CD4-positive, alpha-beta memory T cell (primary cell): ENCODE data around the gene SLC36A4. TPM values are rescaled to one million over a fixed set of nuclear protein-coding genes. Genes with fewer than 3 reads are reported as not detected.

Source experiments
- CTCF ChIA-PET: fragments of 350-600 bp; sonication (Branson Sonifier 250); formaldehyde crosslinking; loops from one replicate; lab custom pipeline; 2021; ENCODE audit warnings: inconsistent platforms; ENCODE audit not compliant: partially characterized antibody; lab: Charles Lee
- POLR2A ChIA-PET: fragments of 350-600 bp; sonication (Branson Sonifier 250); formaldehyde crosslinking; loops from one replicate; lab custom pipeline; 2021; ENCODE audit not compliant: partially characterized antibody; lab: Charles Lee
- DNase-seq, 5 donors: peaks; one replicate each; pipeline versions ENCODE4 v3.0.0 to v3.0.0-alpha.2; 2020 to 2022; ENCODE audit warnings: mixed read lengths in 1 of 5
- H3K27ac ChIP-seq: one replicate; pipeline ENCODE4 v1.7.0; 2013; ENCODE audit warnings: low read depth, low read length
- H3K27me3 ChIP-seq: 2 replicates; pipeline ENCODE4 v1.7.0; 2013; ENCODE audit warnings: mild to moderate bottlenecking, low read length, moderate library complexity; ENCODE audit not compliant: insufficient read depth
- H3K36me3 ChIP-seq: 2 replicates; pipeline ENCODE4 v1.7.0; 2013; ENCODE audit warnings: mild to moderate bottlenecking, low read length, moderate library complexity; ENCODE audit not compliant: insufficient read depth
- H3K4me1 ChIP-seq: 2 replicates; pipeline ENCODE4 v1.7.0; 2013; ENCODE audit warnings: mild to moderate bottlenecking, low read length, moderate library complexity; ENCODE audit not compliant: insufficient read depth
- H3K4me3 ChIP-seq, 2 donors: one replicate each; pipeline ENCODE4 v1.7.0; 2013; ENCODE audit warnings: low read length in 2 of 2, mild to moderate bottlenecking in 1 of 2
- H3K9me3 ChIP-seq, 2 donors: one replicate each; pipeline ENCODE4 v1.7.0; 2013; ENCODE audit warnings: low read length in 2 of 2, control low read depth in 1 of 2; ENCODE audit not compliant: control insufficient read depth in 1 of 2
- H3K27ac Mint-ChIP-seq, 7 donors: one replicate each; pipeline ENCODE4 v1.8.0; 2020 to 2021; ENCODE audit warnings: mixed read lengths in 7 of 7, mild to moderate bottlenecking in 6 of 7, inconsistent platforms in 3 of 7, moderate library complexity in 3 of 7
- H3K27me3 Mint-ChIP-seq, 2 donors: one replicate each; pipeline ENCODE4 v1.8.0; 2020 to 2021; ENCODE audit warnings: mixed read lengths in 2 of 2
- H3K36me3 Mint-ChIP-seq, 2 donors: one replicate each; pipeline ENCODE4 v1.8.0; 2020 to 2021; ENCODE audit warnings: mixed read lengths in 2 of 2, inconsistent platforms in 1 of 2, mild to moderate bottlenecking in 1 of 2
- H3K4me1 Mint-ChIP-seq, 4 donors: one replicate each; pipeline ENCODE4 v1.8.0; 2020 to 2021; ENCODE audit warnings: mixed read lengths in 4 of 4, mild to moderate bottlenecking in 1 of 4
- H3K4me3 Mint-ChIP-seq, 8 donors: one replicate each; pipeline ENCODE4 v1.8.0; 2020 to 2021; ENCODE audit warnings: mixed read lengths in 8 of 8, mild to moderate bottlenecking in 7 of 8, moderate library complexity in 6 of 8, inconsistent platforms in 3 of 8
- H3K9me3 Mint-ChIP-seq, 8 donors: one replicate each; pipeline ENCODE4 v1.8.0; 2020 to 2021; ENCODE audit warnings: mixed read lengths in 8 of 8, mild to moderate bottlenecking in 5 of 8, inconsistent platforms in 3 of 8, moderate library complexity in 1 of 8
- intact Hi-C: fragments of 100-400 bp; cut with micrococcal nuclease; formaldehyde crosslinking; loops from one replicate; pipeline ENCODE4 v1.15.1; 2023
- polyA plus RNA-seq, 2 donors: library from polyadenylated mRNA; unstranded; fragments of 300-500 nt; fragmentation: Illumina TruSeq; gene quantifications; one replicate each; pipeline ENCODE4 v1.2.3, GENCODE V29; 2021
- total RNA-seq, 2 experiments: library from RNA; stranded (reverse); gene quantifications; one replicate each; pipeline ENCODE4 v1.2.3, GENCODE V29; 2021

Gene SLC36A4
- total and polyA plus RNA-seq, 4 experiments from 2014 or later, result 15.4 to 33.5 (median 22.4) TPM

DNA sequence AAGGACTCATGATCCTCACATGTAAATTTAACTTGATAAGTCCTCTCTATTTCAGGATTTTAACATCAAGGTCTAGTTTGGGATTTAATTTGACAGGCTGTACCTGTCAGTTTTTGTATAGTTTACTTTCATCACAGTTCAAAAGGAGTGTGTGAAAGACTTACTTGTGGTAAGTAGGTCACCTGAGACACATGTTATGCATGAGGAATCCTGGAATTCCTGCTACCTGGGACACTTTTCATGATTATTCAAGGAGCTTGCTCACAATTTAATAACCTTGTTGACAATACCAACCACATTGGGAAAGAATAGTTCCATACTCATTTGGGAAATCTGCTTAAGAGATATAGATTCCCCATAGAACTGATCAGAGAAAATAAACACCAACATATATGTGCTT lies 15.8 kb upstream of the SLC36A4 start:
- Histone ChIP-seq H3K4me3 (no peak overlapping the region), H3K4me1 (no peaks in the 10 kb centered on the region), H3K36me3 (no peaks in the 10 kb centered on the region), H3K27ac (no peak overlapping the region), H3K9me3 (no peaks in the 10 kb centered on the region), H3K27me3 (peaks cover 3% of the 10 kb centered on the region)
- H3K27me3 Mint-ChIP-seq, result peaks cover 4 to 9% of the 10 kb centered on the region in 2 donors
- no peak overlapping the region for H3K4me3 Mint-ChIP-seq
- no peak overlapping the region for H3K27ac Mint-ChIP-seq
- H3K9me3 Mint-ChIP-seq, result peaks cover 0 to 7% (median 4%) of the 10 kb centered on the region in 8 donors
- ChIA-PET CTCF (interaction anchor here (1.5 kb wide), 1 partner anchor 15 kb away, joined by 4 read pairs; no protein-coding TSS in a partner anchor), POLR2A (interaction anchor here (1.4 kb wide), 1 partner anchor 16 kb away, joined by 4 read pairs; the partner anchor contains the start of gene SLC36A4)
- peaks cover 0 to 3% of the 10 kb centered on the region in 2 donors for H3K36me3 Mint-ChIP-seq
- intact Hi-C loops, result no loop called here
- no peak for DNase-seq
- no peaks in the 10 kb centered on the region for H3K4me1 Mint-ChIP-seq

DNA sequence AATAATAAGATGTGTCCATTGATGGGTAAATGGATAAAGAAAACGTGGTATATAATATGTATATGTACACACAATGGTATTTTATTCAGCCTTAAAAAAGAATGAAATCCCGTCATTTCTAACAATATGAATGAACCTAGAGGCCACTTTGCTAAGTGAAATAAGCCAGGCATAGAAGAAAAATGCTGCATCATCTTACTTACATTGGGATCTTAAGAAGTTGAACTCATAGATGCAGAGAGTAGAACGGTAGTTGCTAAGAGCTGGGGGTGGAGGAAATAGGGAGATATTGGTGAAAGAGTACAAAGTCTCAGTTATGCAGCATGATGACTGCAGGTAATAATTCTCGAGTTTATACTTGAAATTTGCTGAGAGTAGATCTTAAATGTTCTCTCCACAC lies 14.3 kb upstream of the SLC36A4 start:
- H3K36me3 Mint-ChIP-seq, result peaks cover 0 to 3% of the 10 kb centered on the region in 2 donors
- POLR2A ChIA-PET, result no interaction called here
- intact Hi-C loops, result no loop called here

DNA sequence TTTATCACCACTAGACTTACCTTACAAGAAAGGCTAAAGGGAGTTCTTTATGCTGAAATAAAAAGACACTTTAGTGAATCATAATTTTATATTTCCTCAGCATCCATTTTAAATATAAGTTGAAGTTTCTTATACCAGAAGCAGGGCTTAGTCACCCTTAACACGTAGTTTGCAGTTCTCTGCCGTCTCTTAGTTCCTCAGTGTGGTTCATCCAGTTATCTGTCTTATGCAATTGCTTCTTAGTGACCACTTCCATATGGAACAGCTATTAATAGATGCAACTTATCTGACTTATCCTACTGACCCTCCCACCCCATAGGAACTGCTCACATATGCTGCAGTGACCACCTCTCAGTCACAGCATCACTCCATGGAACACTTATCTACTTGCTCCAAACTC lies 11.7 kb upstream of the SLC36A4 start:
- H3K9me3 Mint-ChIP-seq, result peaks cover 0 to 15% (median 8%) of the 10 kb centered on the region in 8 donors
- H3K4me3 Mint-ChIP-seq, result no peak overlapping the region
- H3K9me3 ChIP-seq, result no peaks in the 10 kb centered on the region
- H3K36me3 Mint-ChIP-seq, result peaks cover 0 to 3% of the 10 kb centered on the region in 2 donors
- no peak overlapping the region for H3K27ac ChIP-seq
- no peaks in the 10 kb centered on the region for H3K27me3 ChIP-seq
- H3K27ac Mint-ChIP-seq, result no peak overlapping the region
- H3K27me3 Mint-ChIP-seq, result peaks cover 7 to 13% of the 10 kb centered on the region in 2 donors
- no peaks in the 10 kb centered on the region for H3K4me1 ChIP-seq
- no peak for DNase-seq
- no peaks in the 10 kb centered on the region for H3K4me1 Mint-ChIP-seq
- CTCF ChIA-PET, result no interaction called here
- no peaks in the 10 kb centered on the region for H3K36me3 ChIP-seq
- no peak overlapping the region for H3K4me3 ChIP-seq
- POLR2A ChIA-PET, result no interaction called here
- intact Hi-C loops, result no loop called here

More for the DNA sequence above, 14.3 kb upstream of the SLC36A4 start:
- Mint-ChIP-seq H3K27me3 (peaks cover 4 to 7% of the 10 kb centered on the region in 2 donors), H3K4me1 (no peaks in the 10 kb centered on the region), H3K27ac (no peak overlapping the region), H3K4me3 (no peak overlapping the region), H3K9me3 (peaks cover 0 to 15% (median 8%) of the 10 kb centered on the region in 8 donors)
- DNase-seq, result no peak
- H3K27me3 ChIP-seq, result peaks cover 3% of the 10 kb centered on the region
- CTCF ChIA-PET, result interaction anchor here (1.5 kb wide), 1 partner anchor 16 kb away, joined by 4 read pairs; no protein-coding TSS in a partner anchor
- H3K36me3 ChIP-seq, result no peaks in the 10 kb centered on the region
- H3K4me1 ChIP-seq, result no peaks in the 10 kb centered on the region
- no peaks in the 10 kb centered on the region for H3K9me3 ChIP-seq
- H3K27ac ChIP-seq, result no peak overlapping the region
- no peak overlapping the region for H3K4me3 ChIP-seq

DNA sequence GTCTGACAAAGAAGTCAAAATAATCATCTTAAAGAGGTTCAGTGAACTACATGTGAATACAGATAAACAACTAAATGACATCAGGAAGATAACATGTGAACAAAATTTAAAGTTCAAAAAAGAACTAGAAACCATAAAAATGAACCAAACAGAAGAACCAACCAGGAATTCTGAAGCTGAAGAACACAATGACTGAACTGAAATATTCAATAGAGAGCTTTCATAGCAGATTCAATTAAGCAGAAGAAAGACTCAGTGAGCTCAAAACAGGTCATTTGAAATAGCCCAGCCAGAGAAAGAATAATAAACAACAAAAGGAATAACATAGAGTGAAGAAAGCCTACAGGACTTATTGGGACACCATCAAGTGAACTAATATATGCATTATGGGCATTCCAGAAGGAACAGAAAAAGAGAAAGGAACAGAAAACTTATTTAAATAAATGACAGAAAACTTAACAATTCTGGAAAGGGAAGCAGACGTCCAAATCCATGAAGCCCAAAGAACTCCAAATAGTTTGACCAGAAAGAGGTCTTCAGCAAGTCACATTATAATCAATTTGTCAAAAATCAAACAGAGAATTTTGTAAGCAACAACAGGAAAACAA lies 11.0 kb upstream of the SLC36A4 start:
- Mint-ChIP-seq H3K9me3 (peaks cover 0 to 15% (median 8%) of the 10 kb centered on the region in 8 donors), H3K27me3 (peaks cover 10 to 15% of the 10 kb centered on the region in 2 donors), H3K27ac (no peak overlapping the region), H3K4me3 (no peak overlapping the region), H3K4me1 (no peaks in the 10 kb centered on the region), H3K36me3 (peaks cover 0 to 3% of the 10 kb centered on the region in 2 donors)
- no peaks in the 10 kb centered on the region for H3K4me1 ChIP-seq
- no peak overlapping the region for H3K4me3 ChIP-seq
- intact Hi-C loops, result no loop called here
- no peaks in the 10 kb centered on the region for H3K9me3 ChIP-seq
- H3K27me3 ChIP-seq, result no peaks in the 10 kb centered on the region
- ChIA-PET POLR2A (no interaction called here), CTCF (no interaction called here)
- no peak for DNase-seq
- no peaks in the 10 kb centered on the region for H3K36me3 ChIP-seq
- H3K27ac ChIP-seq, result no peak overlapping the region

DNA sequence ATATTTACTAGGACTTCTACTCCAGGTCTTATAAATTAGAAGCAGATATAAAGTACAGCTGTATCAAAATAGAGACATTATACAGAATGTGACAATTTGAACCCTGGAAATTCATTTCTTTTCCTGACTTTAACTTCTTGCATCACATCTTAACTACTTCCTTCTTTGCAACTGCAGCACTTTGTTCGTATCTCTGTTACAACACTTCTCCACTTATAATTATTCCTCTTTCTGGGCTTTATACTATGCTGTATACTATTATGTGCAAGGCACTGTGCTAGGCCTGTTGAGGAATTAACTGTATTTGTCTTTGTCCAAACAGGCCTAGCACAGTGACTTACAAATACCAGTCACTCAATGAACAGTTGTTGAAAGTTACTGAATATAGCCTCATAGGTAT lies 1.8 kb upstream of the SLC36A4 start:
- CTCF ChIA-PET, result no interaction called here
- peak overlapping the region in 2 of 8 donors; percentile 17 to 74 for H3K4me3 Mint-ChIP-seq
- peaks cover 15 to 32% (median 20%) of the 10 kb centered on the region in 4 donors for H3K4me1 Mint-ChIP-seq
- Histone ChIP-seq H3K27ac (no peak overlapping the region), H3K27me3 (no peaks in the 10 kb centered on the region), H3K36me3 (no peaks in the 10 kb centered on the region), H3K4me1 (no peaks in the 10 kb centered on the region), H3K9me3 (no peaks in the 10 kb centered on the region), H3K4me3 (no peak overlapping the region)
- intact Hi-C loops, result loop anchor here (2.0 to 5.0 kb wide), 3 partner anchors 343 to 1868 kb away; partner anchors contain the start of genes ANKRD49, MRE11, SMCO4 and SRSF8
- peaks cover 0 to 6% of the 10 kb centered on the region in 2 donors for H3K36me3 Mint-ChIP-seq
- no peak for DNase-seq
- peaks cover 3 to 5% of the 10 kb centered on the region in 2 donors for H3K27me3 Mint-ChIP-seq
- H3K27ac Mint-ChIP-seq, result peak overlapping the region in 1 of 7 donors; percentile 97
- H3K9me3 Mint-ChIP-seq, result no peaks in the 10 kb centered on the region
- POLR2A ChIA-PET, result no interaction called here

DNA sequence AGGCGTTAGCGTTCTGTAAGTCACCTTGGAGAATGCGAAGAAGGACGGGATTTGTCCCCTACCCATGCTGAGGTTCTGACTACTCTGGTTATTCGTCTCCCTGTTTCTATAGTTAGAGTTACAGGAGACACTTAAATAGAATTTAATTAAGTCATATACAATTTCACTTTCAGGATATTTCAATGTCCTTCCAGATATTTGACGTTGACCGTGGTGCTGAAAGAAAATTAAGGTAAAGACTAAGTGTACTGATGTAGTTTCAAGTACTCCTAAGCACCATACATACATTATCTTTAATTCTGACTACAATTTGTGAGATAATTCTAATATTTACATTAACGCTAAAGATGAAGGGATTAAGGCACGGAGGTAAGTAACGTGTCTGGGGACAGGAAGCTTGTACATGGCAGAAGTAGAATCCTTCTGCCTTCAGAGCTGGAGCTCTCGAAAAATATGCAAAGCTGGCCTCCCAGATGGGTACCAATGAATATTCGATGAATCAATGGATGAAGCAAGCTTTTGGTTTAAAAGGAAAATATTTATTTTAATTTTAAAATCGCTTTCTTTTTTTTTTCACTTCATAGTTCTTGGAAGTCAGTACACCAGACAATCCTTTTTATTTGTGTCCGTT lies 539 bp upstream of the SLC36A4 start:
- peak overlapping the region; percentile 85 to 99 (median 90) for H3K4me3 Mint-ChIP-seq
- peaks cover 0 to 6% of the 10 kb centered on the region in 2 donors for H3K36me3 Mint-ChIP-seq
- H3K9me3 Mint-ChIP-seq, result no peaks in the 10 kb centered on the region
- intact Hi-C loops, result loop anchor here (1.0 to 5.0 kb wide), 4 partner anchors 344 to 1869 kb away; partner anchors contain the start of genes ANKRD49, MED17, MRE11 and SMCO4
- no peak for DNase-seq
- H3K27me3 Mint-ChIP-seq, result peaks cover 0 to 3% of the 10 kb centered on the region in 2 donors
- H3K27me3 ChIP-seq, result no peaks in the 10 kb centered on the region
- no peaks in the 10 kb centered on the region for H3K4me1 ChIP-seq
- H3K27ac Mint-ChIP-seq, result peak overlapping the region; percentile 68 to 99 (median 96)
- peak overlapping the region; percentile 92 for H3K27ac ChIP-seq
- peak overlapping the region; percentile 3 to 61 for H3K4me3 ChIP-seq
- peaks cover 15 to 34% (median 22%) of the 10 kb centered on the region in 4 donors for H3K4me1 Mint-ChIP-seq
- no peaks in the 10 kb centered on the region for H3K36me3 ChIP-seq
- ChIA-PET CTCF (interaction anchor here (1.5 to 1.6 kb wide), 2 partner anchors 38 to 464 kb away, joined by 3 to 5 read pairs; partner anchors contain the start of gene CEP295), POLR2A (interaction anchor here (1.0 to 2.9 kb wide), 6 partner anchors 16 to 586 kb away, joined by 3 to 12 read pairs (median 6); partner anchors contain the start of genes C11orf54, CEP295, MED17 and TAF1D)
- no peaks in the 10 kb centered on the region for H3K9me3 ChIP-seq
